ENCODE data around the gene WDFY4.

The WDFY4 gene

DNA sequence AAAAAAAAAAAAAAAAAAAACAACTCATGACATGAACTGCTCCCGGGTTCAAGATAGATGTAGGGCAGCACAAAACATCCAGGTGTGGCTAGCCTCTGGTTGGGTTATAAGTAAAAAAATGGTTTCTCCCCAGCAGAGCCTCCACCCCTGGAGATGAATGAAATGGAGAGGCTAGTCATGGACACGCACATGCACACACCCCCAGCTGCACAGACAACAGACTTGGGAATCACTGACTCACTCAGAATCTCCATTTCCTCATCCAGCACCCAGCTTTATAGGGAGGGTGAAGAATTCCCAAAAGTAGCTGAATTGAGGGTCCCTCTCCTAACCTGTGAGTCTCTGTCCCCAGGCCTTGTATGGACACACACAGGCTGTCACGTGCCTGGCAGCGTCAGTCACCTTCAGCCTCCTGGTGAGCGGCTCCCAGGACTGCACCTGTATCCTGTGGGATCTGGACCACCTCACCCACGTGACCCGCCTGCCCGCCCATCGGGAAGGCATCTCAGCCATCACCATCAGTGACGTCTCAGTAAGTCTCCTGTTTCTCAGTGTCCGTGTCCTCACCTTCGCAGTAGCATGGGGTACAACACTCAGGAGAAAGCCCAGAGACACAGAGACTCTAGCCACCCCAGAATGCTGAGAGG, 290.0 kb downstream of the WDFY4 start:
- TF ChIP-seq, protein P1, sequence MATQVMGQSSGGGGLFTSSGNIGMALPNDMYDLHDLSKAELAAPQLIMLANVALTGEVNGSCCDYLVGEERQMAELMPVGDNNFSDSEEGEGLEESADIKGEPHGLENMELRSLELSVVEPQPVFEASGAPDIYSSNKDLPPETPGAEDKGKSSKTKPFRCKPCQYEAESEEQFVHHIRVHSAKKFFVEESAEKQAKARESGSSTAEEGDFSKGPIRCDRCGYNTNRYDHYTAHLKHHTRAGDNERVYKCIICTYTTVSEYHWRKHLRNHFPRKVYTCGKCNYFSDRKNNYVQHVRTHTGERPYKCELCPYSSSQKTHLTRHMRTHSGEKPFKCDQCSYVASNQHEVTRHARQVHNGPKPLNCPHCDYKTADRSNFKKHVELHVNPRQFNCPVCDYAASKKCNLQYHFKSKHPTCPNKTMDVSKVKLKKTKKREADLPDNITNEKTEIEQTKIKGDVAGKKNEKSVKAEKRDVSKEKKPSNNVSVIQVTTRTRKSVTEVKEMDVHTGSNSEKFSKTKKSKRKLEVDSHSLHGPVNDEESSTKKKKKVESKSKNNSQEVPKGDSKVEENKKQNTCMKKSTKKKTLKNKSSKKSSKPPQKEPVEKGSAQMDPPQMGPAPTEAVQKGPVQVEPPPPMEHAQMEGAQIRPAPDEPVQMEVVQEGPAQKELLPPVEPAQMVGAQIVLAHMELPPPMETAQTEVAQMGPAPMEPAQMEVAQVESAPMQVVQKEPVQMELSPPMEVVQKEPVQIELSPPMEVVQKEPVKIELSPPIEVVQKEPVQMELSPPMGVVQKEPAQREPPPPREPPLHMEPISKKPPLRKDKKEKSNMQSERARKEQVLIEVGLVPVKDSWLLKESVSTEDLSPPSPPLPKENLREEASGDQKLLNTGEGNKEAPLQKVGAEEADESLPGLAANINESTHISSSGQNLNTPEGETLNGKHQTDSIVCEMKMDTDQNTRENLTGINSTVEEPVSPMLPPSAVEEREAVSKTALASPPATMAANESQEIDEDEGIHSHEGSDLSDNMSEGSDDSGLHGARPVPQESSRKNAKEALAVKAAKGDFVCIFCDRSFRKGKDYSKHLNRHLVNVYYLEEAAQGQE (IDR thresholded peaks at IDR 0.05; ENCODE audit: insufficient read depth in 1 of 2, low read depth in 2 of 2, low read length in 2 of 2) = no peak
- TF ChIP-seq POLR2AphosphoS5 (IDR thresholded peaks at IDR 0.05; ENCODE audit: low read depth, low read length) = no peak
- no peak for TF ChIP-seq FOXP2 (optimal IDR thresholded peaks at IDR 0.05; ENCODE audit: borderline replicate concordance, extremely low read depth, extremely low read length, insufficient read depth)
- TF ChIP-seq SIN3A (IDR thresholded peaks at IDR 0.05; ENCODE audit: borderline replicate concordance, insufficient read depth, low read length) = no peak
- no peak for TF ChIP-seq TAF1 (IDR thresholded peaks at IDR 0.05; ENCODE audit: borderline replicate concordance, insufficient read depth, low read length)

DNA sequence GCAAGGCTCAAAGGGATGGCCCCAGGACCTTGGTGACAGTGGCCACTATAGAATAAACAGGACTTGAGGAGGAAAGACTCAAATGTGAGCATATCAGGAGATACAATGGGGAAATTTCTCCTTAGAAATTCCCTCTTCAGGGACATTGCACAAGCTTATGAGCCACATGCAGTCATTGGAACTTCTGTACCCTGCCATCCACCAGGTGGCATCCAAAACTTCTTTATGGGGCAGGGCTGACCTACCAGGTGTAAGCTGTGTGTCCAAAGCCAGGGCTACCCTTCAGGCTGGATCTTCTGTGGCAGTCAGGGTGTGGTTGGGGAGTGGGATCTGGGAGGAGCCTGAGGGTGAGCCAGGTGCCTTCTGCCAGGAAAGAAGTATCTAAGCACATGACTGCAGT, 291.5 kb downstream of the WDFY4 start:
- no peak for TF ChIP-seq TAF1 (IDR thresholded peaks at IDR 0.05; ENCODE audit: borderline replicate concordance, insufficient read depth, low read length)
- TF ChIP-seq, protein P1 (IDR thresholded peaks at IDR 0.05; ENCODE audit: insufficient read depth in 1 of 2, low read depth in 2 of 2, low read length in 2 of 2) = no peak
- TF ChIP-seq POLR2AphosphoS5 (IDR thresholded peaks at IDR 0.05; ENCODE audit: low read depth, low read length) = no peak
- no peak for TF ChIP-seq SIN3A (IDR thresholded peaks at IDR 0.05; ENCODE audit: borderline replicate concordance, insufficient read depth, low read length)
- no peak for TF ChIP-seq FOXP2 (optimal IDR thresholded peaks at IDR 0.05; ENCODE audit: borderline replicate concordance, extremely low read depth, extremely low read length, insufficient read depth)

DNA sequence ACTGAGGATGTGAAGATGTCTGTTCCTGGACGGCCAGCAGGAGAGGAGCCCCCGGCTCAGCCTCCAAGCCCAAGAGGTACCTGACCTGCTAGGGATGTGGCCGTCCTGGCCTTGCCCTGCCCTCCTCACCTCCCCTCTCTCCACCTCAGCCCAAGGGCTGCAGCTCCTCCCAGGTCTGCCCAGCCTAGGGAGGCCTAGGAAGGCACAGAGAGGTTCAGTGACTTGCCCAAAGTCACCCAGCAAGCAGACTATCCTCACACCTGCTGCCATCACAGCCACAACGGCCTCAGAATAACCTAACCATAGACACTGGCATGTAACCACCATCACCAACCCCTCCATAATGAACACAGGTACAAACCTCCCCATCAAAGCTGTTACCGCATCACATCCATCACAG, 293.6 kb downstream of the WDFY4 start:
- no peak for TF ChIP-seq SIN3A (IDR thresholded peaks at IDR 0.05; ENCODE audit: borderline replicate concordance, insufficient read depth, low read length)

DNA sequence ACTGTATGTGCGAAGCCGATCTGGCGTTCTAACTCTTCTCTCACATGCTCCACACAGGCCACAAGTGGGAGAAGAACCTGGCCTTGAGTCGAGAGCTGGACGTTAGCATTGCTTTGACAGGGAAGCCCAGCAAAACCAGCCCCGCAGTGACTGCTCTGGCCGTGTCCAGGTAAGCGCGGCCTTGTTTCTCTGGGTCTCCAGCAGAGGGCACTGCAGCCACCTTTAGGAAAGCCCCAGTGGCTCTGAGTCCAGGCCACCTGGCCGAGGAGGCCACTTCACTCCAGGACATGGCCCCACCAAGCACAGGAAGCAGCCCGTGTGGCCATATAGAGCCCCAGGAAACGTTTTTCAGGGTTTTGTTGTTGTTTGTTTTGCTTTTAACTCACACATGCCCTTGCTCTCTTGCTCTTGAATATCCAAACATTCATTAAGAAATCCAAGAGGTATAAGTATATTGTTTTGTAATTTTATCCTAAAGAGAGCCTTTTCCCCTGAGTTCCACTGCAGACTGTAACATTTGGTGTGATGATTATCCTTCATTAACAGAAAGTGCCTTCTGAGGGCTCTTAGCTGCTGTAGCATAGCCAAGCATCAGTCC, 296.7 kb downstream of the WDFY4 start:
- TF ChIP-seq, protein P1 (IDR thresholded peaks at IDR 0.05; ENCODE audit: insufficient read depth in 1 of 2, low read depth in 2 of 2, low read length in 2 of 2) = no peak
- TF ChIP-seq FOXP2 (optimal IDR thresholded peaks at IDR 0.05; ENCODE audit: borderline replicate concordance, extremely low read depth, extremely low read length, insufficient read depth) (no peak), TAF1 (IDR thresholded peaks at IDR 0.05; ENCODE audit: borderline replicate concordance, insufficient read depth, low read length) (no peak), SIN3A (IDR thresholded peaks at IDR 0.05; ENCODE audit: borderline replicate concordance, insufficient read depth, low read length) (no peak), POLR2AphosphoS5 (IDR thresholded peaks at IDR 0.05; ENCODE audit: low read depth, low read length) (no peak)

DNA sequence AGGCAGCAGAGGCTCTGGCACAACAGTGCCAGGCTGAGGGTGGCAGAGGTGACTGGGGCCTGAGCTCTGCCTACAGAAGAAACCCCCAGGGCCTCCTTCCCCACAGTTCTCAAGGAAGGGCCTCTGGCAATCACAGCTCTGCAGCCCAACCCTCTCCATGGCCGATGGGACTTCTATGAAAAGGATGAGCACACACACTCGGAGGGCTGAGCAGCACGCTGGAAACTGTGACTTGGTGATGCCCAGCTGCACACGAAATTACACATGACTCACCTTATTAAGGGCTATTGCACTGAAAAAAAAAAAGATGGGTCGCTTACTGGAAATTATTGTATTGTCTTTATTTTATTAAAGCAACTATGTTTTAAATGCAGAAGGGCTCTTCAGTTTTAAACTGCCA, 297.9 kb downstream of the WDFY4 start:
- TF ChIP-seq FOXP2 (optimal IDR thresholded peaks at IDR 0.05; ENCODE audit: borderline replicate concordance, extremely low read depth, extremely low read length, insufficient read depth) = no peak
- no peak for TF ChIP-seq SIN3A (IDR thresholded peaks at IDR 0.05; ENCODE audit: borderline replicate concordance, insufficient read depth, low read length)
- TF ChIP-seq POLR2AphosphoS5 (IDR thresholded peaks at IDR 0.05; ENCODE audit: low read depth, low read length) = no peak
- TF ChIP-seq, protein P1 (IDR thresholded peaks at IDR 0.05; ENCODE audit: insufficient read depth in 1 of 2, low read depth in 2 of 2, low read length in 2 of 2) = no peak
- TF ChIP-seq TAF1 (IDR thresholded peaks at IDR 0.05; ENCODE audit: borderline replicate concordance, insufficient read depth, low read length) = no peak
